Stimulated activated CD8-positive, alpha-beta memory T cell treated with anti-CD3 and anti-CD28 coated beads, Interleukin-15, amount 100 ng/mL, for 48 hours (primary cell): ENCODE data around the gene LONP2.
"Not testable (repeated sequence)": the region's sequence is repeated elsewhere in the genome, so short reads cannot be mapped to it uniquely, and the experiment has no call there.

Experiments used
- DNase-seq, 2 donors: peaks; one replicate each; pipeline ENCODE4 v3.0.0-alpha.2; 2020; ENCODE audit warnings: low read depth in 2 of 2

The LONP2 gene

GRCh38 chr16:48335961-48336360, 91.9 kb downstream of the LONP2 start:
- no peak for DNase-seq

- no peak for DNase-seq
These were observed 96.0 kb downstream of the LONP2 start for GRCh38 chr16:48340054-48340453.

DNA sequence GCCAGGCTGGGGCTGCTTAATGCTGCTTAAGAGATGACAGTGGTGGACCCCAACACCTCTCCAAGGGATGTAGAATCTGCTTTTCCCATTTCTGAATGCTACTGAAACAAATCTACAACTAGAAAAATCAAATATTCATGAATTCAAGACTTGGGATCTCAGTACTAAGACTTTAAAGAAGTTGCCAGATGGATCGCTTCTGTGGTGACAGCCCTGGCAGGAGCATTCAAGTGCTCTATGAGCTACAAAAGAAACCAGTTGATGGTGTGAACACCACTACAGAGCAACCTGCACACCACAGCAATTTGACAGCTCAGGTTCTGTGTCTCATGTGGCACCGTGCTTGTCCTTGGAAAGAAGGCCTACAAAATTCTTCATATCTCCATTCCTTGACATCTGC, 98.5 kb downstream of the LONP2 start:
- DNase-seq: no peak

GRCh38 chr16:48347191-48347865, 103.2 kb downstream of the LONP2 start:
- no peak for DNase-seq

- DNase-seq: no peak
These were observed 103.9 kb downstream of the LONP2 start for GRCh38 chr16:48347980-48348379.

DNA sequence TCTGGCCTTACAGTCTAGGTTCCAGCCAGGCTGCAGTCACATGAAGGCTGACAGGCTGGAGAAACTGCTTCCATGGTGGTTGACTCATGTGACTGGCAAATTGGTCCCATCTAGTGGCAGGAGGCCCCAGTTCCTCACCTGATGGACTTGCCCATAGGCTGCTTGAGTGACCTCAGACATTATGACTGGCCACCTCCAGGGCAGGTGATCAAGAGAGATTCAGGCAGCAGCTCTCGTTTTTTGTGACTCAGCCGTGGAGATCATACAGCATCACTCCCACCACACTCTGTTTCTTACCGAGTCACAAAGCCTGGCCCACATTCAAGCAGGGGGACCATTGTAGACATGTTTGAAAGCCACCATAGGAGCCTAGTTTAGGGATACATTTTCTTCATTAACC, 106.6 kb downstream of the LONP2 start:
- peak in 1 of 2 donors; percentile 28 for DNase-seq

DNA sequence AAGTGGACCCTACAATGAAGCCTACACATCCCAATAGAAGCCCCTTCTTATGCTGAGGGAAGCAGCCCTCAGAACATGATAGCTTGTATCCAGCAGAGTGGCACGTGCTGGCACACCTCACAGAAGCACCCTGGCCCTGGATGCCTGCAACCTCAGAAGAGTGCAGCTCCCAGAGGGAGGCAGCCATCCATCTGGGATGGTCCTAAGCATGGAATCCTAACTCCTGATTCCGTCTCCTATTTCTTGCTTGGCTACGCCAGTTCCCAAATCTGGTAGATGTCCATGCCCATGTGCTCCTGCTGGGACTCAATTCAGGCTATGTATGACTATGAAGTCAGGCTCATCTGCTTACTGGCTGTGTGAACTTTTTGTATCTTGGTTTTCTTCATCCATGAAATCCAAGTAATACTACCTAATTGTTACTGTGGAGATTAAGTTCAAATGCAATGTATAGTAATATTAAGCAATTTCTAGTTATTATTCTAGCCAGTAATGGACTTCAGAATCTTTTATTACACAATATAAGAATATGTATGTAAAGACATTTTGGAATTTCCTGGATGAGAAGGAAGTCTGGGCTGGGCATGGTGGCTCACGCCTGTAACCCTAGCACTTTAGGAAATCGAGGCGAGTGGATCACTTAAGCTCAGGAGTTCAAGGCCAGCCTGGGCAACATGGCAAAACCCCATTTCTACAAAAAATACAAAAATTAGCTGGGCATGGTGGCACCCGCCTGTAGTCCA, 108.7 kb downstream of the LONP2 start:
- DNase-seq: no peak

DNA sequence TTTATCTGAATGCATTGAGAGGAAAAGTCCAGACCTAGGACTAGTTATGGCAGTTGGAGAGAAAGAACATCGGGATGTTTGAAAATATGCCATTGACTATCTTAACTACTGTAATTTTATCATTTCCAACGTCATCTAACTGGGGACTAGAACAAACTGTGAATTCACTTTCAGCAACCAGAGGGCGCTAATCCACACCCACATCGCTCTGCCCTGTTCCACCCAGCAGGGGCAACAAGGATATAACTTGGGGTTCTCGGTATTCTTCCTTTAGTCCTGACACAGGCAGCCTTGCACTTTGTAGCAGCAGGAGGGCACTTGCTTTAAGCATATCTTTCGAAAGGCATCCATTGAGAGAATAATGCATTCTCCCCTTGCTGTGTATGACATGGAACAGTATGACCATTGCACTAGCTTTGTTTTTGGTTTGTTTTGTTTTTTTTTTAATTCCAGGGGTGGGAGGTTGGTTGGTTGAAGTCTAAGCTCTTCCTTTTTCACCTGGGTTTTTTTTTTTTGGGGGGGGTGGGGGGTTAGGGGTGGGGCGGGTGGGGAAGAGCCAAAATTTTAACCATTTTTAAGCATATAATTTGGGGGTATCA, 109.6 kb downstream of the LONP2 start:
- DNase-seq: no peak

GRCh38 chr16:48354385-48354784, 110.3 kb downstream of the LONP2 start:
- not testable (repeated sequence) for DNase-seq

- no peak for DNase-seq
These were observed 111.1 kb downstream of the LONP2 start for GRCh38 chr16:48354877-48355855.

GRCh38 chr16:48356633-48357376, 112.7 kb downstream of the LONP2 start:
- no peak for DNase-seq

- no peak for DNase-seq
These were observed 114.3 kb downstream of the LONP2 start for GRCh38 chr16:48358419-48358818.

DNA sequence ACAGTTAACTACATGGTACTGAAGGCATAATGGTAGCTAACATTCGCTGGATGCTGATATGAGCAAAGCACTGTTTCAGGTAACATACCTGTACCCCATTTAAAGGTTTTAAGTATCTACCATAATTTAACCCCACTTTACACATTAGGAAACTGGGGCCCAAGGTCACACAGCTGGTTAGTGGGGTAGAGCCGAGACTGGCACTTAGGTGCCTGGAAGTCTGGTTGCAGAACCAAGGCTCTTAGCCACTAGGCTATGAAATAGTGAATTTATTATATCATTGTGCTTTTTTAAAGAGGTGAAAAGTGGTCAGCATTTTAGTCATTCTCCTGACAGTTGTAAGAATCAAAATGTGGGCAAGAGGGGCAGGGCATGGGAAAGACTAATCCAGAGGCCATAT, 115.9 kb downstream of the LONP2 start:
- no peak for DNase-seq

DNA sequence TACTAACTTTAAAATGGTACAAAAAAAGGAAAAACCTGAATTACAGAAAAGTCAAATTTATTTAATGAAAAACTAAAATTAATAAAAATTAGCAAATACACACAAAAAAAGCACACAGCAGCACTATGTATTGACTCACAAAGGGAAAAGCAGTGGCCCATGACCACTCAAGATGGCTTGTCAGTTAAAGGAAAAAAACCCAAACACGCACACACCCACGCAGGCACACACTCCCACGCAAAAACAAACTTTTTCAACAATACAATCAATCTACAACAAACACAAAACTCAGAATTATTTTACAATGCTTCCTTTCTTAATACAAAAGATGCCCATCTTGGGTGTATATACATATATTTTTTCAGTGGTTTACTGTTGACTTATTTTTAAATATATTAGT, 116.9 kb downstream of the LONP2 start:
- no peak for DNase-seq

DNA sequence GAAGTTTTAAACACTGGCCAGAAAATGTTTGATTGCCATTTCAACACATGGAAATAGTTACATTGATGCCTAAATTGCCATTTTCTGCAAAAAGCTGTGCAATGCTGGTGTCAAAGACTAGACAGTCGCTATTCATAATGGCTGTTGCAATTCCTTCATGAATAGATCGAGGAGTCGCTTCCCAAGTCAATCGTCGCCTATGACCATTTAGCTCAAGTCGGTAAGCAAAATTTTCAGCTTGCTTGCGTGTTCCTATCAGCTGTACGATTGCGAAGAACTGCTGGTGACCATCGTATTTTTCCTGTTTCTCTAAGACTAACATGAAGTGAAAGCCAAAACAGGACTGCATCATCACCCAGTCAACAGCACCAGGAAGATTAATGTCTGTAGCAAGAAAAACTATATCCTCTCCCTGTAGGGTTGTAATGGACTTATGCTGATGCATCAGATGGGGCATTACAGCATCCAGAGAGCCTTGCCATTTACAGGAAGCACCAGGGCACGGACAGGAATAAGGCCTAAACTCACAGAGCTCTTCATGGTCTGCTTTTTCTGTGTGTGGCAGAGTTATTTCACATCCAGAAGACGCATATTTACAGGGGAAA, 117.5 kb downstream of the LONP2 start:
- DNase-seq: no peak

DNA sequence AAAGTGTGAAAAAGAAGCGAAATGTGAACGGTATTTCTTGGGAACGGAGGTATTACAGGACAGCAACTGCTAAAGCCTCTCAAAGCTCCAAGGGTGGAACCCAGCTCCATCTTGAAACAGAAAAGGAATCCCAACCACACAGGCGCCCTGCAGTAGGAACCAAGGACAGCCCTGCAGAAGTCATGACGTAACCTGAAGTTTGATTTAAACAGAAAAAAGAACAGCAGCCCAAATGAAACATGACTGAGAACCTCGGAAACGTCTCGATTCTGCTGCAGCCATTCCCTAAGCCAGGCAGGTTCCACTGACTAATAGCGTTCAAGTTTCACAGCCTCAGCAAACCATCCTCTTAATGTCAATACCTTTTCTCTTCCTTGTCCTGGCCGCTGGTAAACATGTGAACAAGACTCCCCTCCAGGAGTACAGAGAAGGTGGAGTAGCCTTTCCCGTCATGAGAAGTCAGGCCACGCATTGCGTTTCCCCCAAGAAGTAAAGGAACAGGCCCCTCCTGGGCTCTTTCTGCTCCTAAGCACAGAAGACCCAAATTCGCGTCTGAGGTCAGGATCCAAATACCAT, 121.0 kb downstream of the LONP2 start:
- DNase-seq: no peak

GRCh38 chr16:48365601-48366164, 121.6 kb downstream of the LONP2 start:
- DNase-seq: peak; percentile 78 to 82

- DNase-seq: peak in 1 of 2 donors; percentile 36
These were observed 122.3 kb downstream of the LONP2 start for GRCh38 chr16:48366165-48367093.
